ENCODE measurements around the gene EEIG1.

Gene EEIG1

DNA sequence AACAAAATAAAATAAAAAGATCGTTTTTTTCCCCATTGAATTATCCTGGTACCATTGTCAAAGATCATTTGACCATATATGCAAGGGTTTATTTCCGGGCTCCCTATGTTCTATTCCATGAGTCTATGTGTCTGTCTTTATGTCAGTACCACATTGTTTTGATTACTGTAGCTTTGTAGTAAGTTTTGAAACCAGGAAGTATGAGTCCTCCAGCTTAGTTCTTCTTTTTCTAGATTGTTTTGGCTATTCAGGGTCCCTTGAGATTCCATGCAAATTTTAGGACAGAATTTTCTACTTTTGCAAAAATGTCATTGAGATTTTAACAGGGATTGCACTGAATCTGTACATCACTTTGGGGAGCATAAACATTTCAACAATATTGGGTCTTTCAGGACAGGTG is 18.7 kb upstream of the EEIG1 start:
- no peak for DNase-seq

DNA sequence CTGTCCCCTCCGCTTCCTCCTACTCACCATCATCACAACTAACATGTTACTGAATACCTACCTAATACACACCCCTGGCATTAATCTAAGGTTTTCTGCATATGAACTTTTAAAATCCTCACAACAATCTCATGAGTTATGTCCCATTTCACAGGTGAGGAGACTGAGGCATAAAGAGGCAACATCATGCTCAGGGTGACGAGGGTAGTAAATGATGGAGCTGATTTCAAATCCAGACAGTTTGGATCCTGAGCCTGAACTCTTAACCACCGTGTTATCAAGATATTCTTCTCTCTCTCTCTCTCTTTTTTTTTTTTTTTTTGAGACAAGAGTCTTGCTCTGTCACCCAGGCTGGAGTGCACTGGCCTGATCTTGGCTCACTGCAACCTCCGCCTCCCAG is 12.9 kb upstream of the EEIG1 start:
- no peak for DNase-seq

DNA sequence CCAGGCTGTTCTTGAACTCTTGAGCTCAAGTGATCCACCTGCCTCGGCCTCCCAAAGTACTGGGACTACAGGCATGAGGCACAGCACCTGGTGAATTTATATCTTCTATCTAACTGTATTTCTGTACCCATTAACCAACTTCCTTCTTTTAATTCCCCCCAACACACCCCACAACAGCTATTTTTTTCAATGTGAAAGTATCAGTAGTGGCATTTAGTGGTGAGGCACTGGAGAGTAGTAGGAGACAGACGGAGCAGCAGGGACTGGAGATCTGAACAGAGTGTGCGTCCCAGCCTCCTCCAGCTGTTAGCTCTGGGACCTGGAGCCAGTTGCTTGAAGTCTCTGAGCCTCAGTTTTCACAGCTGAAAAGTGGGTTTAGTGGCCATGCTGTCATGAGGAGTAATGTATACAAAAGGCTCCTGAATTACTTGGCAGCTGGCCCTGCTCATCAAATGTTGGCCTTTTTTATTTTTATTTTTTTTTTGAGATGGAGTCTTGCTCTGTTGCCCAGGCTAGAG is 11.0 kb upstream of the EEIG1 start:
- DNase-seq: no peak

DNA sequence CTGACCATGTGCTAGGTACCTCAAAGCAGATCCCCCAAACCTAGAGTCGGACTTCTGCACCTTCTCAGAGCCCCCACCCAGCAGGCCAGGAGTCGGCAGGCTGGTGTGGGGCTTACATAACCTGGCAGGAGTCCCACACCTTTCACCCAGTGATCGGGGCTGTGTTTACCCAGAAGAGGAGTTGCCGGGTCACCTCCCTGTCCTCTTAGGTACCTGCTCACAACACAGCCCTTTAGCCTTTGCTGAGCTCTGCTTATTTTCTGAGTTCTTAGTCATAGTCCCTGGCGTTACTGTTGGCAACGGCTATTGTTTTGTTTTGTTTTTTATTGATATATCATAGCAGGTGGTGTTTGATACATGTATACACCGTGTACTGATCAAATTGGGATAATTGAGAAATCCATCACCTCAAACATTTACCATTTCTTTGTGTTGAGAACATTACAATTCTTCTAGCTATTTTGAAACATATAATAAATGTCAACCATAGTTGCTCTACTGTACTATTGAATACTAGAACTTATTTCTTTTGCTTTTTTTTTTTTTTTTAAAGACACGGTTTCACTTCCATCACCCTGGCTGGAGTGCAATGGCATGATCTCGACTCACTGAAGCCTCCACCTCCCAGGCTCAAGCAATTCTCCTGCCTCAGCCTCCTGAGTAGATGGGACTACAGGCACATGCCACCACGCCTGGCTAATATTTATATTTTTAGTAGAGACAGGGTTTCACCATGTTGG is 10.4 kb upstream of the EEIG1 start:
- DNase-seq: no peak

DNA sequence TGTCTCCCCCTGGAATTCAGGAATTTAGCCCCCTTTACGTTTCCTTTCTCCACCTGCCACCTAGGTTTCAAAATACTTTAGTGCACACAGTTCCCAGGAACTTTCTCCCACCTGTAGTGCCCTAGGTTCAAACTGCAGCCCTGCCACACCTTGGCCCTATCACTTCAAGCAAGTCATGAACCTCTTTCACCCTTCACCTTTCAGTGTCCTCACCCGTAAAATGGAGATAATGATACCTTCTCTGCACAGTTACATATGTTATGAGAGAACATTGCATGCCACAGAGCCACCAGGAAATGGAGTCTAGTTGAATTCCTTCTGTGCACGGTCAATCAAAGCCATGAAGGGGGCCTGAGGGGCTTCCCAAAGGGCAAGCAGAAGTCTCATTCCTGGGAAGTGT is 9.8 kb upstream of the EEIG1 start:
- DNase-seq: no peak

DNA sequence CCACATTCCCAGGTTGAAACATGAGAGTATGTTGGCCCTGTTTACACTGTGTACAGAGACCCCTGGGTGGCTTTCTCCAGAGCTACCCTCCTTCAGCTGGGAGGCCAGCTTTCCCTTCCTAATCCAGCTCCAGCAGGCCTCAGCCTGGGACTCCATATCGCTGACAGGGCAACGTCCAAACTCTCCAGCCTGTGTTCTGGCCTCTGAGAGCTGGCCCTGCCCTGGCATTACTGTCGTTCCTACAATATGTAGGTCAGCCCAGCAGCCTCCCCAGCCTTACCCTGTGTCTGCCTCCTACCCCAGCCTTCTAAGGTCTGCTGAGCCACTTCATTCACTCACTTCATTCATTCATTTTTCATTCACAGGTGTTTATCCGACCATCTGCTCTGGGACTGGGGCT is 8.3 kb upstream of the EEIG1 start:
- no peak for DNase-seq

DNA sequence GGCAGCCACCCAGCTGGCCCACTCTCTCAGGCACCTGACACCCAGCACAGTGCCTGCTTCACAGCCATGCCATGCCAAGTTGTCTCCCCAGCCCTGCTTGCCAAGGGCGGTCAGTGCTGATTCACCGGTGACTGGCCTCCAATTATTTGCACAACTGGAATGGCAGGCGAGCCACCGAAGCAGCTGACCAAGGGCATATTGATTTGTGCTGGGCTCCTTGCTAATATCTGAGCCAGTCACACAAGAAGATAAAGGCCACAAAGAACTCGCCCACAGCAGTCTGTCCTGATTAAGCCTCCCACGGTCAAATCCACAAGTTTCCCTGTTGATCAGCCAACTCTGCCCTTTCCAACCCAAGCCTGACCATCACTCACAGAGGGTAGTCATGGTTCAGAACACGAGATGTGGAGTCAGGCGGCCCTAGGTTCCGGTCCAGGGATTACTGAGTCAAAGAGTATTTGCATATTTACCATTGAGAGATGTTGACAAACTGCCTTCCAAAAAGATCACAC is 6.4 kb upstream of the EEIG1 start:
- no peak for DNase-seq

DNA sequence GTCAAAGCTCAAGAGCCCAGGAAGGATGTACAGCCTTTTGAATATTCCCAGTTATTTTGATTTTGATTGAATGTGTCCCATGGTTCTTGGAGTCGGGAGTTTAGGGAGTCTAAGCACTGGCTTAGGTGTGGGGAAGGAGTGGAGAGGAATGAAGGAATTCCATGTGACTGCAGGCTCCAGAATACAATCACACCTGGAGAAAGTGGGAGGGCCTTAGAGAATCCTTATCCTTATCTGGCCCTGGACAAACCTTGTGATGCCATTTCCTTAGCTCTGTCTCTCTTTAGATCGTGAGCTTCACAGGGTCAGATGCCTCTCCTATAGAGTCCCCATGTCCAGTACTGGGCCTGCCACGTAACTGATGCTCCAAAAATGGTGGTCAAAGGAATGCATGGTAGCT is 4.2 kb upstream of the EEIG1 start:
- no peak for DNase-seq

DNA sequence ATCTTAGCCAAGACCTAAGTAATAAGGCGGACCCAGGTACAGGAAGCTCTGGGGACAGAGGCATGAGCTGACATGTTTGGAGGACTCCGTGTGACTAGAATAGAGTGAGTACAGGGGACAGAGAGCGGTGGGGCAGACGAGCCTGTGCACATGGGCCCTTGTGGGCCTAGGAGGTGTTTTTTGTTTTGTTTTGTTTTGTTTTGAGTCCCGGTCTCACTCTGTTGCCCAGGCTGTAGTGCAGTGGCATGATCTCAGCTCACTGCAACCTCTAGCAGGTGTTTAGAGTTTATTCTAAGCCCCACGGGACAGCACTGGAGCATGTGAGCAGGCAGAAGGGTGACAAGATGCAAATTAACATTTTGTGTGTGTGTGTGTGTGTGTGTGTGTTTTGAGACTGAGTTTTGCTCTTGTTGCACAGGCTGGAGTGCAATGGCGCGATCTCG is 3.1 kb upstream of the EEIG1 start:
- DNase-seq: no peak

DNA sequence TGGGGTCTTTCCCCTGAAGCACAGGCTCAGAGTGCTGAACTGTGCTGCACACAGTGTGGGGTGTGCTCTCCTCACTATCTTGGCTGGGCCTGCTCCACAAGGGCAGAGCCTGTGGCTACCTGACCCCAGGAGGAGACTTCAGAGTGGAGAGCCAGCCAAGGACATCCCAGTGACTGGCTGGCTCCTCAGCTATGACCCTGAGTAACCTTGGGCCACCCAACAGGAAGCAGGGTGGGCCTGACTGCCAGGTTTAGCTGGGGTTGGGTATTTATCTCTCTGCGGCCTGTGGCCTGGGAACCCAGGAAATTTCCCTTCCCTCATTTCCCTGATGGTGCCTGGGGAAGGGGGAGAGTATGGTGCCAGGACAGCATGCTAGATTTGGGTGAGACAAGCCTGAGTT is 2.1 kb upstream of the EEIG1 start:
- no peak for DNase-seq

DNA sequence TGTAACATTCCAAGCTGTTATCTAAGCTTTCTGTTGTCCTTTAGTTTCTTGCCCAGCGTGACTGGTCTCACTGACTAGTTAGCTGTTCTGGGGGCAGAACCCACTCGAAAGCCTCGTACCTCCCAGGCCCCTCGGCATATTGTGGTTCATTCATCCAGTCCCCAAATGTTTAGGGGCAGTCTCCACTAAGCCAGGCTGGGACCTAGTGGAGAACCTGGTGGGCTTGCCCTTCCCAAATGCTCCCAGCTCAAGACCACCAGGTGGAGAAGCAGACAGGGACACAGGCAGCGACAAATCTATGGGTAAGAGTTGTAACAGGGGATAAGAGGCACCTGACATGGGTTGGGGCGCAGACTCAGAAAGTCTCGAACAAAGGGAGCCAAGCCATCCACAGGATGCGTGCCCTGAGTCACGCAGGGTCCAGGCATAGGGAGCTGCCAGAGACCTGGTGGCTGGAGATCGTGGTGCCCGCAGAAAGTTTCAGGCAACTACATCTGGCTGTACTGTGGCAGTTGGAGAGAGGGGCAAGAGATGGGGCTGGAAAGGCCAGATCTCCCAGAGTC is 851 bp upstream of the EEIG1 start:
- no peak for DNase-seq

DNA sequence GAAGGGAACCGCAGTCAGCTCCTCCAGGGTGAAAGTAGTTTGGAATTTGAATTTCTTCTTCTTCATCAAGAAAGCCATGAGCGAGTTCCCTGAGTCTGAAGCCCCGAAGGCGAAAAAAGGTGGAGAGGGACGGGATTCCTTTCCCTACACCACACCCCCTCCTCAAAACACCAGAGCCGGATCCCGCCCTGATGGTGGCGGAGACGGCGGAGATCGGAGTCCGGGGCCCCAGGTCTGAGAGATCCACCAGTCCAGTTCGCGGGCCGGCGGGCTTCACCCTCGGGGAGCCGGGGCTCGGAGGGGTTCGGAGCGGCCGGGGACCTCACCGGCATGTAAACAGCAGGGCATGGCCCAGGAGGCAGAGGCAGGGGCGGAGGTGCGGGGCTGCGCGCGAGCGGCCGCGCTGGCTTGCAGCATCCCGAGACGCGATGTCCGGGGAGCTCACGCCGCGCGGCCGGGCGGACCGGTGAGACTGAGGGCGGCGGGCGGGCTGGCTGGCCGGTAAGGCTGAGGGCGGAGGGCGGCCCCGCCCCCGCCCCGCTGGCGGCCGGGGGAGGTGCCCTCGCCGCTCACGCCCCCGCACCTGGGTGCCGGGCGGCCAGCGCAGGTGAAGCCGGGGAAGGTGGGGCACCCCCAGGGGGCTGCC is 606 bp downstream of the EEIG1 start:
- no peak for DNase-seq

DNA sequence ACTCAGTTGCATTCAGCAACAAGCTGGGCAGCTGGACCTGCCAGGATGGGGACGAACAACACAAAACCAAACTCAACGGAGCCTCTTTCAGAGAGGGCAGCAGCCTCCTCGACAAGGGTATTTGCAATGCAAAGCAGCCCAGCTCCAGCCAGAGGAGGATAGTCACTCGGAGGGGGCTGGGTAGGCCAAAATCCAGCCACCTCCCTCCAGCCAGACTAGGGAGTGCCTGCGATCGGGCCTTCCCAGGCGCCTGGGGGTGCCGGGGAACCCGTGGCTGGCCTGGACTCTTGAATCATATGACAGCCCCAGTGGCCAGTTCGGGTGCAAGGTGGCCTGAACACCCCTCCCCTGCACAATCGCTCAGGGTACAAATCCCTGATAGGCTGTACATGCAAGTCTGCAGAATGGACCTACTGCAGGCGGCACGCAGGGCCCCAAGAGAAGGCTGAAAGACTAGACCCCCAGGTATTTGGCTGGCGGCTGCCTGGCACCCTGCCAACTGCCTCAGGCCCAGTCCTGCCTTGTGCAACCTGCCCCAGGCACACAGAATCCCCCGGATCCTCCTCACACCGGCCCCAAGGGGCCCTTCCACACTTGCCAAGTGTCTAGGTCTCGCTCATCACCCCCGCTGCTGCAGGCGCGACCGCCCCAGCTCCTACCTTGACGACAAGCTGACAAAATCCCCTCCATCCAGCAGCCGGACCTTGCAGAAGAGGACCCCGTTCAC is 1.3 kb downstream of the EEIG1 start:
- DNase-seq: no peak

DNA sequence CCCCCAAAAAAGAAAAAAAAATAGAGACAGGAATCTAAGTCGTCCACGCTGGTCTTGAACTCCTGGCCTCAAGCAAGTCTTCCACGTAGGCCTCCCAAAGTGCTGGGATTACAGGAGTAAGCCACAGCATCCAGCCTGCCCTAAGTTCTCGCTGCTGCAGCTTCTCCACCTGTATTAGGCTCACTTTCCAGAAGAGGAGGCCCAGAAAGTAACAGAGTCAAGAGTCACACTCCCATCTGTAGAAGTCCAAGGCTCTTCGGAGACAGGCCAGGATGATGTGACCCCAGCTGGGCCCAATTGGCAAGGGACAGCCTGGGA is 1.8 kb downstream of the EEIG1 start:
- DNase-seq: no peak

DNA sequence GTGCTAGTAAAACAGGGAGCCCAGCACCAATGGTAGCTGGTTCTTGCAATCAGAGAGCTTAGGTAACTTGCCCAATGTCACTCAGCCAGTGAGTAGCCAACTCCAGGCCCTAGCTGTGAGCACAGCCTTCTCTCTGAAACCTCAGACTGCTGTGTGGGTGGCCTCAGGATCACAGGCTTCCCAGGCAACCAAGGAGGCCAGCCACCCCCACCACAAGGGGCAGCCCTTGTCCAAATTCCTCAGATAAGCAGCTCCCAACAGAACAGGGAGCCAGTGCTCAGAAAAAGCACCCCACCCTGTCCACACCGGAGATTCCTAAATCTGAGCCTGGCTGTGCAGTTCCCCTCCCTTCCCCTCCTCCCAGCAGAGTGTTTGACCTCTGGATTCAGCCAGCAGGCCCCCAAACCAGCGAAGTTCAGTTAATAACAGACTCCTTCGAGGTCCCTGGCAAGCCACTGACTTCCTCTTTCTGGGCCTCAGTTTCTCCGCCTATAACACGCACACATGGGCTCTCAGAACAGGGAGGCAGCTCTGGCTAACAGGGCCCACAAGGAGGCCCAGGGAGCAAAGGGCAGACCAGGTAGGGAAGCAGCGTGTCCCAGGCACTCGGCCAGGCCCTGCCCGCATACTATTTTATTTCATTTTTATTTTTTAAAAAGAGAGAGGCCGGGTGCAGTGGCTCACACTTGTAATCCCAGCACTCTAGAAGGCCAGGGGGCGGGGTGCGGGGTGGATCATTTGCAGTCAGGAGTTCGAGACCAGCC is 2.7 kb downstream of the EEIG1 start:
- no peak for DNase-seq

DNA sequence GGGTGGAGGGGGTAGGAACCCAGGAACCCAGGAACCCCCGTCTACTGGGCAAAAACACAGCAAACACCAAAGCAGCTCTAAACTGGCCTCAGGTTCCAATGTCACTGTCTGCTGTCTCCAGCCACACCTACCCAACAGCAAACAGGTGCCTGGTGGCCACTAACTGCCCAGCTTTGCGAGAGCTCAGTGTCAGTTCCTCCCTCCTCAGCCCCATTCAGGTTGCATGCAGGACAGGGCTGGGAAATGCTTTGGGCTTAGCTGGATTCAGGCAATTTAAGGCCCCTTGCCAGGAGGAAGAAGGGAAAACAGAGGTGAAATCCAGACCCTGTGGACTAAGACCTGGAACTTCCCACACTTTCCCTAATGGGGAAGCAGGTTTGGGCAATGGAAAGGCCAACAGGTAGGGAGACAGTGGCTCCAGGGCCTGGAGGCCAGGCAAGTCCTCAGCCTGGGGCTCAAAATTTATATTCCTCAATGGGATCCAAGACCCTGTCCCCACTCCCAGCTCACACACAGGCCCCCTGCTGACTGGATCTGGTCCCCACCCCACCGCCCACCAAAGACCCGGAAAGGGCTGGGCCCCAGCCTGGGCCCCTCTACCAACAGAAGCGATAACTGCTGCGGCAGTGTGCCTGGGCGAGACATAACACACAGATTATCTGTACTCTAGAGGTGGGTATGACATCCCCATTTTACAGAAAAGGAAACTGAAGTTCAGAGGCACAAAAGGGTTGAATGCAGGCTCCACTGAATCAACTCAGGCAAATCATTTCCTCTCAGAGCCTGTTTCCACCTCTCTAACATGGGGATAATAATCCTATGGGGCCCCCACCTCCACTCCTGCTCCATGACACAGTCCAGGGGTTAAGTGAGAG is 3.5 kb downstream of the EEIG1 start:
- no peak for DNase-seq

DNA sequence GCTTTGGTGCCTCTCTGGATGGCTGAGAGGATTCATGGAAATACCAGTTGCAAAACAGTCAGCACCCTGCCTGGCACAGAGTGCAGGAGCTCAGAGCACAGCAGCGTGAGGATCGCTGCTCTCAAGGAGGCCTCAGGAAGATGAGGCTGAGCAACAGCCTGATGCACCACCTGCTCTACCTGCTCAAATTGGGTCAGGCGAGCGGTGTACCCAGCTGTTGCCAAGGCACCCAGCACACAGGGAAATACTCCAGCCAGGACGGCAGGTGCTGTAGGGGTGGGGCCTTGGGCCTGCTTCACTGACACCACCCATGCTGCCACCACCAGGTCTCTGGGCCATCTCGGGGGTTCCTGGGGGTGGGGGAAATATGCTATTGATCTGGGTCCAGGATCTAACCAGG is 4.3 kb downstream of the EEIG1 start:
- DNase-seq: peak; percentile 48

DNA sequence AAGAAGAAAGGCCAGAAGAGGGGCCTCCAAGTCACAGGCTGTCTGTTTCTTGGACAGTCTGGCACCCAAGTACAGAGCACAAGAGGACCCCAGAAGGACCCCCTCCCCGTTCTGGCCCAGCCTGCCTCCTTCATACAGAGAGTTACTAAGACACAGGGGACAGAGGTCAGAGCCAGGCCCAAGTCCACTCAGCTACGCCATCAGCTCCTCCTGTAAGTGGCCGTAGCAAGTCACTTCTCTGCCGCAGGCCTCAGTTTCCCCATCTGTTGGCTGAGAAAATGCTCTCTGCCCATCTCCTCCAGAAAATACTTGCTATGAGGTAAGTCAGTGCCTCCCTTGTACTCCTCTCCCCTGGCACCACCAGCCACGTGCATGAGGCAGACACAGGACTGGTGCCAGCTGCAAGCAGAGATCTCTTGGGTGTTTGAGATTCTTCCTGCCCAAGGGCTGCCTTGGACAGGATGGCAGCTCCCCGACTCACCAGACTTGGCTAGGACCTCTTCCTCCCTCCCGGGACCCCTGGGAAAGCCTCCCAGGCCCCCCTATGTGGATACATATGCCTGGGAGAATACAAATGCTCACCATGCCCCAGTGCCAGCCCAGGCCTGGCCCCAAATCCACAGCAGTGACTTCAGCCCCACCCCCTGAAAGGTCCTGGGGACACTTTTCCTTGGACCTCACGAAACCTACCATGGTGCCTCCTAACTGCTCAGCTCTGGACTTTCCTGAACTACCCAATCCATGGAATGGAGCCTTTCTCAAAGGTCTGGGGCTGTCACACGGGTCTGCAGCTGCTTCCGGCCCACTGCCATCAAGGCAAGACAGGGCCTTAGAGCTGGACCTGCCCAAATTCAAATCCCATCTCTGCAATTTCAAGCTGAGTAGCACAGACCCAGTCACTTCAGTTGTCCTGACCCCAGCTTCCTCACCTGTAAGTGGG is 5.1 kb downstream of the EEIG1 start:
- no peak for DNase-seq

DNA sequence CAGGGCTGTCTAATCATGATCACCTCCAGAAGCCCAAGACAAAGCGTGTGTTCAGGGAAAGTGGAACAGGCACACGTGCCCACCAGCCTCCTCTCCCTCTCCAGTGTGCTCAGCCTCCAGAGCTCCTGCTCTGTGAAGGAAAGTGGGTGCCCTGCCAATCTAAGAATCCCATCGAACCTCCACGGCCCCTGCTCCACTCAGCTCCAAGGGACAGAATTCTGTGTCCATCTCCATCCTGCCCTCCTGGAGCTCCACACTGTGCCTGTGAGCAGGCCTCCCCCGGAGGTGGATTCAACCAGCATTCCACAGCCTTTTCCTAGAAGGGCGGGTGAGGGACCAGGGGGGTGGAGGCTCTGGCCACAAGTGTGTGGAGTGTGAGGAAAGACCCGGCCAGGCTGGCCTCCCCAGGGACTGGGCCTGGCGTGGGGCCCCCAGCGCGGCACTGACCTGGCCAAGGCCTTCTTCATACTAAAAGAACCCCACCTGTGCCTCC is 6.0 kb downstream of the EEIG1 start:
- DNase-seq: no peak

DNA sequence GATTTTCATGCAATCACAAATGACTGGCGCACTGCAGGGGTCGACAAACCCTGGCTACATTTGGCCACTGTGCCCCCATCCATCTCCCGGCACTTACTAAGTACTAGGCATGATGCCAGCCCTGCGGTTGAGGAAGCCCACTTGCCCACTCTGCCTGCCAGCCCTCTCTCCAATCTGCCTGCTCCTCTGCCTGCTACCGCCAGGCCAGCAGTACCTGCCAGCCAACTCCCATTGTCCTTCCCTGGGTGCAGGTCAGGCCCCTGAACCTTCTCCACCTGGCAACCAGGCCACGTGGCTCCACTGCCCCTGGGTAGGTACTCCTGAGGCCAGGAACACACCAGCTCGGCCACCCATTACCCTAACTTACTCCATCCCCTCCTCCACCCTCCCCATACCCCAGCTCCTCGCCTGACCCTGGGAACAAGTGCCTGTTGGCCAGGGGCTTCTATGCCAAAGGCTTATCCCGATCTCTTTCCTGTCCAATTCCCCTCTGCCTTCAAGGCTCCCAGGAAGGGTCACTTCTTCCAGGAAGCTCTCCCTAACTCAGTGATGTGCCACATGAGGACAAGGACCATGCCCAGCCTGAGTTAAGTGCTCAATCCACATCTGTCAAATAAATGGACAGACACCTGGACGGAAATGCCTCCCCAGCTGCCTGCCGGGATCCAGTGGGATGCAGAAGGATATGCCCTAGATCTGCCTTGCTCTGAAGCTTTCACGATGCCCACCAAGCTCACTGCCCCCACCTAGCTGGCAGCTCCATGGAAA is 6.6 kb downstream of the EEIG1 start:
- no peak for DNase-seq
